HG03097 (cell line): Measurements from ENCODE around the gene GPI.
A peak's percentile ranks its signal among the peaks of the same experiment; 100 is the strongest.
"Not testable (repeated sequence)": the region's sequence is repeated elsewhere in the genome, so short reads cannot be mapped to it uniquely, and the experiment has no call there.

Source experiments
- ATAC-seq: cut with Tn5 transposase; IDR thresholded peaks from one replicate; pipeline ENCODE4 v1.9.1; 2021; ENCODE audit not compliant: unreplicated experiment, low FRiP score

The GPI gene

GRCh38 chr19:34400844-34401243, 35.8 kb downstream of the GPI start:
- ATAC-seq, result not testable (repeated sequence)

- no peak for ATAC-seq
These were observed 37.1 kb downstream of the GPI start for GRCh38 chr19:34402074-34402600.

DNA sequence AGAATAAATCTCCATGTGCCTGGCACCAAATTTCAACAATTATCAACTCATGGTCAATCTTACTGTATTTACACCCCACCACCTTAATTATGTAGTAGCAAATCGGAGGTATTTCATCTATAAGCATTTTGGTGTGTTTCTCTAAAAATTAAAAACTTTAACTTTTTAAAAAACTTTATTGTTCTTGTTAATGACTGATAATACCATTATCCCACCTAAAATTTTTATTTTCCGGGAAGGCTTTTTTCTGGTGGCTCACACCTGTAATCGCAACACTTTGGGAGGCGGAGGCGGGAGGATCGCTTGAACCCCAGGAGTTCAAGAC, 38.8 kb downstream of the GPI start:
- no peak for ATAC-seq

DNA sequence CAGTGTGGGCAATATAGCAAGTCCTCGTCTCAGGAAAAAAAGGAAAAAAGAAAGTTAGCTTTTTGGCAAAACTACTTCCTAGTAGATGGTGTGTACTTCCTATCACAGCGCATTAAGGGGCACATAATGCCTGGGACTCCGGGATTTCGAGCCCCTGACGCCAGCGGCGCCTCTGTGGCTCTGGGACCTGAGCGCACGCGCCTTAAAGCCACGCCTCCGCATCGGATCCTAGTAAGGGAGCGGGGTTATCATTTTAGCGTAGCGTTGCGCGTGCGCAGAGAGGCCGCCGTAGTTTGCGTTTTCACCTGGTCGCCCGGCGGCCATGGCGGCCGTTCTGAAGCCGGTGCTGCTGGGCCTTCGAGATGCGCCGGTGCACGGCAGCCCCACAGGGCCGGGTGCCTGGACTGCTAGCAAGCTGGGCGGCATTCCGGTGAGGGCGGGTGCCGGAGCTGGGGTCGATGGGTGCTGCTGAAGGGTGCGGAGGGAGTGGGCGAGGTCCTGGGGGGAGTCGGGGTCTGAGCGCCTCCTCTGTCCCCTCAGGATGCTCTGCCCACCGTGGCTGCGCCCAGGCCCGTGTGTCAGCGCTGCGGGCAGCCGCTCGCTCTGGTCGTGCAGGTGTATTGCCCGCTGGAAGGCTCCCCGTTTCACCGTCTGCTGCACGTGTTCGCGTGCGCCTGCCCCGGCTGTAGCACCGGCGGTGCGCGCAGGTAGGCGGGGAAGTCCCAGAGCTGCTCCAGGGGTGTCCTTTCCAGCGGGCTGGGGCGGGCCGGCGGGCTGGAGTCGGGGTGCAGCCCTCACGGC, 39.3 kb downstream of the GPI start, which contains the start of gene PDCD2L:
TSS of gene PDCD2L (plus strand) at position 291 of the 801 bp plus-strand sequence. CDS start at position 323, 32 bp downstream.
- peak; percentile 72 for ATAC-seq

- ATAC-seq, result no peak
These were observed 41.1 kb downstream of the GPI start for GRCh38 chr19:34405892-34406660.

DNA sequence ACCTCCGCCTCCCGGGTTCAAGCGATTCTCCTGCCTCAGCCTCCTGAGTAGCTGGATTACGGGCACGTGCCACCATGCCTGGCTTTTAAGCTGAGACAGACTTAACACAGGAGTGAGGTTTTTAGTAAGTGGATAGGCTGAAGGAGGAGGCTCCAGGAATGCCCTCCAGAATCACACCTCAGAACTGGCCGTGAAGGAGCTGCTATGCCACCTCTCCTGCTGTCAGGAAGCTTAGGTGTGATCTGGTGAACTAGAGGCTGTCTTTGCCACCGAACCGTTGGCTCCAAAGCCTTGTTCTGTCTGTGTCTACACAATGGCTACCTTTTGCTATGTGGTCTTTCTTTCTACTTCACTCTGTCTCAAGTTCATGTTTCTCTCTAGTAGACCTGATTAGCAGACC, 43.4 kb downstream of the GPI start:
- no peak for ATAC-seq

- ATAC-seq, result no peak
These were observed 44.5 kb downstream of the GPI start for GRCh38 chr19:34409189-34410164.

DNA sequence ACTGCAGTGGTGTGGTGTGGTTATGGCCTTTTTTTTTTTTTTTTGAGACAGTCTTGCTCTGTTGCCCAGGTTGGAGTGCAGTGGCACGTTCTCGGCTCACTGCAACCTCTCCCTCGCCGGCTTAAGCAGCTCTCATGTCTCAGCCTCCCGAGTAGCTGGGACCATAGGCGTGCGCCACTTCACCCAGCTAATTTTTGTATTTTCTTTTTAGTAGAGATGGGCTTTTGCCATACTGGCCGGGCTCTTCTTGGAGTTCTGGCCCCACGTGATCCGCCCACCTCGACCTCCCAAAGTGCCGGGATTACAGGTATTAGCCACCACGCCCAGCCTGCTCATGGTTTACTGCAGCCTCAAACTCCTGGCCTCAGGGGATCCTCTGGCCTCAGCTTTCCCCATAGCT, 46.2 kb downstream of the GPI start:
- no peak for ATAC-seq

DNA sequence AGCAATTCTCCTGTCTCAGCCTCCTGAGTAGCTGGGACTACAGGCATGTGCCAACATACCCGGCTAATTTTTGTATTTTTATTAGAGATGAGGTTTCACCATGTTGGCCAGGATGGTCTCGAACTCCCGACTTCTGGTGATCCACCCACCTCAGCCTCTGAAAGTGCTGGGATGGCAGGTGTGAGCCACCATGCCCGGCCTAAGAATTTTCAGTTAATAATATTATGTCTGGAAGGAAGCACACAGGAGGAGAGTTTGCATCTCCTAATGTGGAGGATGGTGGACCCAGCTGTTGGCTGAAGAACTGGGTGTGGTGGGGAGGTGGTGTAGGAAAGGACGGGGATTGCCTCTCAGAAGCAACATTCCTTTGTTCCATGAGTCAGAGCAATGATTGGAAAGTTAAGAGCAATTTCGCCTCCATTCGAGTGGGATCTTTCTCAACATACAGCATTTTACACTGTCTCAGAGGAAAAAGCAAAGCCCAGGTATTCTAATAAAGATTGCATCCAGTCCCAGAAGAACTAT, 51.1 kb downstream of the GPI start:
- no peak for ATAC-seq

GRCh38 chr19:34418300-34418699, 53.3 kb downstream of the GPI start:
- no peak for ATAC-seq

GRCh38 chr19:34426096-34426661, 61.2 kb downstream of the GPI start:
- no peak for ATAC-seq

GRCh38 chr19:34428549-34429285, 63.7 kb downstream of the GPI start:
- ATAC-seq, result peak; percentile 30

DNA sequence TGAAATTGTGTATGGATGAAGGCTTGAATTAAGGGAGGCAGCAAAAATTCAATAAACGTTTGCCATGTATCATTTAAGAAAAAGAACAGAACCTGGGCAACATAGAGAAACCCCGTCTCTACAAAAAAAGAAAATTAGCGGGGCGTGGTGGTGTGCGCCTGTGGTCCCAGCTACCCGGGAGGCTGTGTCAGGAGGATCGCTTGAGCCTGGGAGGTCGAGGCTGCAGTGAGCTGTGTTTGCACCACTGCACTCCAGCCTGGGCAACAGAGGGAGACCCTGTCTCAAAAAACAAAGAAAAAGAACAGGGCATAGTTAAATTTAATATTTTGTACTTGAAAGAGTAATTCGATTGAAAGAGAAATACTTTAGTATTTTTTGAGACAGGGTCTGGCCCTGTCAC, 64.6 kb downstream of the GPI start:
- no peak for ATAC-seq

DNA sequence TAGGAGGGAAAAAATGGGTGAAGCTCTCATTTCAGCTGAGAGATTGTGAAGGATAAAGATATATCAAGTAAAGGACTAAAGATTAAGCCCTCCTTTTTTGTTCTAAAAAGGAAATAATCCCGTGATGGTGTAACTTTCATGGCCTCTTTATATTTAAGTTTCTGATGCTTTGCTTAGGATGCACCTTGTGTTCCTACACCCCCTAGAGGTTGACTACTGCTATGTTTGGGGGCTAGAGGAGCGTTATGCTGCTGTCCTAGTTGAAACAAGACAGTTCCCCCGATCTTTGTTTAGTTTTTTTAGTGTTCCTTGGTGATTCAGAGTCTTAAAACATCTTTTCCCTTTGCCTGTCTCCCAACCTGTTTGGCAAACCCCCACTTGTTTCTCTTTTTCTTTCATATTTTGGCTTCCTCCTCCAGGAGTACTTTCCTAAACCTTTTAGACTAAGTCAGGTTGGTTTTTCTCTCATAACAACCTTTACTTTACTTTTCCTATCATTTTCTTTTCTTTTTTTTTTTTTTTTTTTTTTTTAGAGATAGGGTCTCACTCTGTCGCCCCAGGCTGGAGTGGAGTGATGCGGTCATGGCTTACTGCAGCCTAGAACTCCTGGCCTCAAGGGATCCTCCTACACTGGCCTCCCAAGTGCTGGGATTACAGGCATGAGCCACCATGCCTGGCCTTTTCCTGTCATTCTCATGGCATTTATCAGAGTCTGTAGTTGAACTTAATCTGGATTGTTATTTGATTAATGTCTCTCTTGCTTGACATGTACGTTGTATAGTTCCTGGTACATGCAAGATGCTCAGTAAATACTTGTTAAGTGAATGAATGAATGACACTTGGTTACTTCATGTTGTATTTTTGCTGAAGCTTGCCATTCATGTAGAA, 66.0 kb downstream of the GPI start:
- ATAC-seq, result no peak

GRCh38 chr19:34431681-34432402, 66.8 kb downstream of the GPI start:
- no peak for ATAC-seq

GRCh38 chr19:34432797-34433196, 67.8 kb downstream of the GPI start:
- ATAC-seq, result no peak

DNA sequence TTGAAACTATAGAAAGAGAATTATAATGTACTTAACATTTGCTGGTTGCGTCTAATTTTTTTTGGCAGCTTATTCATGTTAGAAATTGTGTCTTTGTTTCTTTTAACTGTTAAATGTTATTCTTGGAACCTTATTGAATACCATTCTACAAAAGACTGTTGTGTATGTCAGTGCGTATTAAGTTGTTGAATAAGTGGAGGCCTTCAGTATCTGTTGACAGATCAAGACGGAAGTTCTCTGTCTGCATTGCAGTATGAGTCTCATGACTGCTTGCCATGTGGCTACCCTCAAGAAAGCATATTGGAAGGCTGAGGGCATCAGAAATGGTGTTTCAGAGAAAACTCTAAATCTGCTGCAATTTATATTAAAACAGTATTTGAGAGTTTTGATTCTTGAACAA, 71.7 kb downstream of the GPI start:
- no peak for ATAC-seq

DNA sequence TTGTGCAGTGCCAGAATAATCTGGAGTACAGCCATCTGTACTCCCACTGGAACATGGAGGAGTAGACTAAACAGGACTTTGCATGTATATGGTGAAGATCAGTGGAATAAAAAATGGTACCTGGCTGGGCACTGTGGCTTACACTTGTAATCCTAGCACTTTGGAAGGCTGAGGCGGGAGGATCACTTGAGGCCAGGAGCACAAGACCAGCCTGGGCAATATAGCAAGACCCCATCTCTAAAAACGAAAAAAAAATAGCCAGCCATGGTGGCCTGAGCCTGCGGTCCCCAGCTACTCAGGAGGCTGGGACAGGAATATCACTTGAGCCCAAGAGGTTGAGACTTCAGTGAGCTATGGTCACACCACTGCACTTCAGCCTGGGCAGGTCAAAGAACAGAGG, 83.2 kb downstream of the GPI start:
- ATAC-seq, result no peak
